Ishikawa (cell line): ENCODE measurements around the gene LRP5.

ENCODE experiments used
- CEBPB ChIP-seq: IDR thresholded peaks from 2 replicates; pipeline ENCODE4 v1.6.1; 2012
- CREB1 ChIP-seq: IDR thresholded peaks from 2 replicates; pipeline ENCODE4 v1.6.1; 2012; ENCODE audit warnings: low read depth
- EGR1 ChIP-seq: IDR thresholded peaks from 2 replicates; pipeline ENCODE4 v1.6.1; 2012
- EP300 ChIP-seq: IDR thresholded peaks from 2 replicates; pipeline ENCODE4 v1.6.1; 2012; ENCODE audit warnings: borderline replicate concordance
- FOXM1 ChIP-seq: IDR thresholded peaks from 2 replicates; pipeline ENCODE4 v1.6.1; 2012; ENCODE audit warnings: low read depth, borderline replicate concordance
- MAX ChIP-seq: IDR thresholded peaks from 2 replicates; pipeline ENCODE4 v1.6.1; 2012
- NFIC ChIP-seq: IDR thresholded peaks from 2 replicates; pipeline ENCODE4 v1.6.1; 2012
- RAD21 ChIP-seq: IDR thresholded peaks from 2 replicates; pipeline ENCODE4 v1.6.1; 2012; ENCODE audit warnings: low read depth
- REST ChIP-seq: IDR thresholded peaks from 2 replicates; pipeline ENCODE4 v1.6.1; 2012; ENCODE audit warnings: low read depth, mild to moderate bottlenecking
- TAF1 ChIP-seq: IDR thresholded peaks from 2 replicates; pipeline ENCODE4 v1.6.1; 2012; ENCODE audit warnings: low read depth, mild to moderate bottlenecking
- TCF12 ChIP-seq: IDR thresholded peaks from 2 replicates; pipeline ENCODE4 v1.6.1; 2012; ENCODE audit warnings: low read depth
- TEAD4 ChIP-seq: IDR thresholded peaks from 2 replicates; pipeline ENCODE4 v1.6.1; 2012
- USF1 ChIP-seq: IDR thresholded peaks from 2 replicates; pipeline ENCODE4 v1.6.1; 2012
- YY1 ChIP-seq: IDR thresholded peaks from 2 replicates; pipeline ENCODE4 v1.6.1; 2012; ENCODE audit warnings: low read depth
- ZBTB7A ChIP-seq: IDR thresholded peaks from 2 replicates; pipeline ENCODE4 v1.6.1; 2012; ENCODE audit warnings: low read depth

The LRP5 gene

GRCh38 chr11:68287419-68287818 lies 25.0 kb upstream of the LRP5 start:
- no peak for TF ChIP-seq REST
- no peak for TF ChIP-seq TCF12
- no peak for TF ChIP-seq MAX
- no peak for TF ChIP-seq CEBPB
- no peak for TF ChIP-seq NFIC

- TF ChIP-seq REST (no peak), EGR1 (no peak), TAF1 (no peak), CREB1 (no peak), USF1 (no peak), TEAD4 (no peak), CEBPB (no peak), NFIC (no peak), ZBTB7A (no peak), YY1 (no peak), MAX (no peak), RAD21 (no peak), EP300 (no peak), TCF12 (no peak), FOXM1 (no peak)
Measured at GRCh38 chr11:68289456-68289855, 22.9 kb upstream of the LRP5 start.

GRCh38 chr11:68293708-68294107 lies 18.7 kb upstream of the LRP5 start:
- TF ChIP-seq TAF1 = no peak

GRCh38 chr11:68295271-68295670 lies 17.1 kb upstream of the LRP5 start:
- TF ChIP-seq USF1 = no peak
- no peak for TF ChIP-seq EP300
- TF ChIP-seq TAF1 = no peak
- no peak for TF ChIP-seq NFIC
- TF ChIP-seq REST = no peak
- TF ChIP-seq CREB1 = no peak
- no peak for TF ChIP-seq YY1
- no peak for TF ChIP-seq EGR1
- TF ChIP-seq FOXM1 = no peak
- no peak for TF ChIP-seq CEBPB
- no peak for TF ChIP-seq RAD21
- no peak for TF ChIP-seq TEAD4
- no peak for TF ChIP-seq MAX
- no peak for TF ChIP-seq TCF12
- no peak for TF ChIP-seq ZBTB7A

- TF ChIP-seq USF1 (no peak), CEBPB (no peak), YY1 (no peak), NFIC (no peak), CREB1 (no peak), RAD21 (no peak), FOXM1 (no peak), EP300 (no peak), ZBTB7A (no peak), TCF12 (no peak), TEAD4 (no peak), TAF1 (no peak), REST (no peak), EGR1 (no peak)
Measured at GRCh38 chr11:68295940-68296339, 16.5 kb upstream of the LRP5 start.
